ENCODE results near the gene P2RY8. TPM values are rescaled to one million over a fixed set of nuclear protein-coding genes. Genes with fewer than 3 reads are reported as not detected.

The P2RY8 gene
- total RNA-seq, 1 donor from 2014 or later = 0.32 TPM

DNA sequence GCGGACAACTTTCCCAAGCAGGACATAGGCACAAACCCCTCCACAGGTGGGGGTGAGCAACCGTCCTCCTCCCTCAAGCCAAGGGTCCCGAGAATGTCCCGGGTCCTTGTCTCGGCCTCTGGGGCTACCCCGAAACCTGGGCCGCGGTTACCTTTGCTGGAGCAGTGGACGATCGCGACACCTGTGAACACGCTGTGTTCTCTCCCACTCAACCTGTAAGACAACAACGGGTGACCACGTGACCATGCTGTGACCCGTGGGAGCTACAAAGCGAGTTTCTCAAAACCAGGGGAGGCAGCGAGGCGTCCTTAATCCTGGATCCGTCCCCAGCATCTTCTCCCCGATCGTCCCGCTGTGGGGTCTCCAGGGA is 102.1 kb downstream of the P2RY8 start:
- H3K4me3 Mint-ChIP-seq = no peak overlapping the region

DNA sequence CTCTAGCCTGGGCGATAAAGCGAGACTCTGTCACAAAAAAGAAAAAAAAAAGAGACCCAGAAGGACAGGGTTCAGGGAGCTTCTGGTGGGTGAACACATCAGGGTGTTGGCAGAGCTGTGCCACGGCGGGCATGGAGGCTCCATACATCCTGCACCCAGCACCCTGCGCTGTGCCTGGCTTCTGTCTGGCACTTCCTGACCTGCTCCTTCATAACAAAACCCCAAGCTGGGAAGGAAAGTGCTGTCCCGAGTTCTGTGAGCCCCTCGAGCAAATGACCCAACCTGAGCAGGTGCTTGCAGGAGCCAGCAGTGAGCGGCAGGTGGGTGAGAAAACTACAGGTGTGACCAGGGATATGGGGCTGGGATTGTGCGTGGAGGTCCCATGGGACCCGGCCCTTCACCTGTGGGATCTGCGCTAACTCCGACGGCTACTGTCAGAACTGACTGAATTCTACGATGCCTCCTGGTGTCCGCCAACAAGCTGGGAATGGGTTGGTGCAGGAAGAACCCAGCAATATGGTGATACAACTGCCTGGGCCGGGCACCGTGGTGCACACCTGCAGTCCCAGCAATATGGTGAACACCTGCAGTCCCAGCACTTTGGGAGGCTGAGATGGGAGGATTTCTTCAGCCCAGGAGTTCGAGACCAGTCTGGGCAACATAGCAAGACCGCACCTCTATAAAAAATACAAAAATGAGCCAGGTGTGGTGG is 103.2 kb downstream of the P2RY8 start:
- peak overlapping the region; percentile 18 for H3K4me3 Mint-ChIP-seq
- Histone ChIP-seq H3K9ac (no peak overlapping the region), H3K4me3 (no peak overlapping the region), H3K4me2 (no peak overlapping the region), H3K27ac (no peak overlapping the region), H3F3A (ENCODE audit: low read depth) (peaks cover 12% of the 10 kb centered on the region), H3K9me3 (ENCODE audit: low read depth) (no peaks in the 10 kb centered on the region), H3K36me3 (peaks cover 5% of the 10 kb centered on the region), H4K20me1 (ENCODE audit: low read depth) (no peaks in the 10 kb centered on the region), H2AFZ (replicated peaks) (no peak overlapping the region), H3K79me2 (ENCODE audit: low read depth) (no peaks in the 10 kb centered on the region), H3K27me3 (no peaks in the 10 kb centered on the region), H3K4me1 (no peaks in the 10 kb centered on the region)
- no peak overlapping the region for H3K27ac Mint-ChIP-seq
- peaks cover 35% of the 10 kb centered on the region for H3K36me3 Mint-ChIP-seq
- no peak for DNase-seq (ENCODE audit: low spot score)
- H3K9me3 Mint-ChIP-seq = peaks cover 13% of the 10 kb centered on the region
- H3K27me3 Mint-ChIP-seq (ENCODE audit: insufficient read depth, low read depth) = peaks cover 10% of the 10 kb centered on the region
- no peak for TF ChIP-seq EZH2 (IDR thresholded peaks at IDR 0.05)
- TF ChIP-seq, protein P1, sequence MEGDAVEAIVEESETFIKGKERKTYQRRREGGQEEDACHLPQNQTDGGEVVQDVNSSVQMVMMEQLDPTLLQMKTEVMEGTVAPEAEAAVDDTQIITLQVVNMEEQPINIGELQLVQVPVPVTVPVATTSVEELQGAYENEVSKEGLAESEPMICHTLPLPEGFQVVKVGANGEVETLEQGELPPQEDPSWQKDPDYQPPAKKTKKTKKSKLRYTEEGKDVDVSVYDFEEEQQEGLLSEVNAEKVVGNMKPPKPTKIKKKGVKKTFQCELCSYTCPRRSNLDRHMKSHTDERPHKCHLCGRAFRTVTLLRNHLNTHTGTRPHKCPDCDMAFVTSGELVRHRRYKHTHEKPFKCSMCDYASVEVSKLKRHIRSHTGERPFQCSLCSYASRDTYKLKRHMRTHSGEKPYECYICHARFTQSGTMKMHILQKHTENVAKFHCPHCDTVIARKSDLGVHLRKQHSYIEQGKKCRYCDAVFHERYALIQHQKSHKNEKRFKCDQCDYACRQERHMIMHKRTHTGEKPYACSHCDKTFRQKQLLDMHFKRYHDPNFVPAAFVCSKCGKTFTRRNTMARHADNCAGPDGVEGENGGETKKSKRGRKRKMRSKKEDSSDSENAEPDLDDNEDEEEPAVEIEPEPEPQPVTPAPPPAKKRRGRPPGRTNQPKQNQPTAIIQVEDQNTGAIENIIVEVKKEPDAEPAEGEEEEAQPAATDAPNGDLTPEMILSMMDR (IDR thresholded peaks at IDR 0.05) = no peak
- TF ChIP-seq EZH2phosphoT487 (IDR thresholded peaks at IDR 0.05) = no peak
- peaks cover 7% of the 10 kb centered on the region for H3K4me1 Mint-ChIP-seq

More for the DNA sequence above, 102.1 kb downstream of the P2RY8 start:
- Histone ChIP-seq H3K9me3 (ENCODE audit: low read depth) (no peaks in the 10 kb centered on the region), H3K36me3 (peaks cover 5% of the 10 kb centered on the region), H3K4me3 (no peak overlapping the region), H3K27ac (no peak overlapping the region), H2AFZ (replicated peaks) (no peak overlapping the region), H3K4me2 (no peak overlapping the region), H3K4me1 (no peaks in the 10 kb centered on the region), H4K20me1 (ENCODE audit: low read depth) (no peaks in the 10 kb centered on the region), H3F3A (ENCODE audit: low read depth) (peaks cover 12% of the 10 kb centered on the region), H3K79me2 (ENCODE audit: low read depth) (no peaks in the 10 kb centered on the region), H3K9ac (no peak overlapping the region), H3K27me3 (no peaks in the 10 kb centered on the region)
- DNase-seq (ENCODE audit: low spot score) = no peak
- TF ChIP-seq EZH2phosphoT487 (IDR thresholded peaks at IDR 0.05) (no peak), EZH2 (IDR thresholded peaks at IDR 0.05) (no peak)
- TF ChIP-seq, protein P1 (IDR thresholded peaks at IDR 0.05) = no peak
- Mint-ChIP-seq H3K9me3 (peaks cover 13% of the 10 kb centered on the region), H3K27me3 (ENCODE audit: insufficient read depth, low read depth) (peaks cover 10% of the 10 kb centered on the region), H3K36me3 (peaks cover 38% of the 10 kb centered on the region), H3K27ac (no peak overlapping the region), H3K4me1 (peaks cover 7% of the 10 kb centered on the region)

DNA sequence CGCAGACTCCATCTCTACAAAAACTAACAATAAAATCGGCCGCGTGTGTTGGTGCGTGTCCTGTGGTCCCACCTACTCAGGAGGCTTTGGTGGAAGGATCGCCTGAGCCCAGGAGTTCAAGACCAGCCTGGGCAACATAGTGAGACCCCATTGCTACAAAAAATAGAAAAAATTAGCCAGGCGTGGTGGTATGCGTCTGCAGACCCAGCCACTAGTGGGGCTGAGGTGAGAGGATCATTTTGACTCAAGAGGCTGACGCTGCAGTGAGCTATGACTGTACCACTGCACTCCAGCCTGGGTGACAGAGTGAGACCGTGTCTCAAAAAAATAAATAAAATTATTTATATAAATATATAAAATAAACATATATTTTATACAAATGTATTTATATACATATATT is 106.5 kb downstream of the P2RY8 start:
- TF ChIP-seq, protein P1 (IDR thresholded peaks at IDR 0.05) = no peak
- TF ChIP-seq EZH2 (IDR thresholded peaks at IDR 0.05) (no peak), EZH2phosphoT487 (IDR thresholded peaks at IDR 0.05) (no peak)
- peaks cover 7% of the 10 kb centered on the region for H3K27me3 Mint-ChIP-seq (ENCODE audit: insufficient read depth, low read depth)
- H3F3A ChIP-seq (ENCODE audit: low read depth) = peaks cover 12% of the 10 kb centered on the region

More for the DNA sequence above, 106.5 kb downstream of the P2RY8 start:
- Mint-ChIP-seq H3K36me3 (peaks cover 26% of the 10 kb centered on the region), H3K27ac (no peak overlapping the region), H3K4me3 (no peak overlapping the region), H3K4me1 (peaks cover 7% of the 10 kb centered on the region), H3K9me3 (peaks cover 7% of the 10 kb centered on the region)
- Histone ChIP-seq H3K9ac (no peak overlapping the region), H3K4me1 (no peaks in the 10 kb centered on the region), H4K20me1 (ENCODE audit: low read depth) (no peaks in the 10 kb centered on the region), H3K36me3 (peaks cover 3% of the 10 kb centered on the region), H3K27me3 (no peaks in the 10 kb centered on the region), H3K79me2 (ENCODE audit: low read depth) (no peaks in the 10 kb centered on the region), H2AFZ (replicated peaks) (no peak overlapping the region), H3K4me3 (no peak overlapping the region), H3K27ac (no peak overlapping the region), H3K9me3 (ENCODE audit: low read depth) (no peaks in the 10 kb centered on the region), H3K4me2 (no peak overlapping the region)
- no peak for DNase-seq (ENCODE audit: low spot score)

All from neural progenitor cell (in vitro differentiated cells).